T1000 (cell line): ENCODE data around the gene PHF24.
"Not testable (repeated sequence)": the region's sequence is repeated elsewhere in the genome, so short reads cannot be mapped to it uniquely, and the experiment has no call there.

Source experiments
- DNase-seq: peaks from one replicate; lab custom pipeline; 2025; ENCODE audit warnings: mixed read lengths; lab: John Stamatoyannopoulos, UW

PHF24 gene

DNA sequence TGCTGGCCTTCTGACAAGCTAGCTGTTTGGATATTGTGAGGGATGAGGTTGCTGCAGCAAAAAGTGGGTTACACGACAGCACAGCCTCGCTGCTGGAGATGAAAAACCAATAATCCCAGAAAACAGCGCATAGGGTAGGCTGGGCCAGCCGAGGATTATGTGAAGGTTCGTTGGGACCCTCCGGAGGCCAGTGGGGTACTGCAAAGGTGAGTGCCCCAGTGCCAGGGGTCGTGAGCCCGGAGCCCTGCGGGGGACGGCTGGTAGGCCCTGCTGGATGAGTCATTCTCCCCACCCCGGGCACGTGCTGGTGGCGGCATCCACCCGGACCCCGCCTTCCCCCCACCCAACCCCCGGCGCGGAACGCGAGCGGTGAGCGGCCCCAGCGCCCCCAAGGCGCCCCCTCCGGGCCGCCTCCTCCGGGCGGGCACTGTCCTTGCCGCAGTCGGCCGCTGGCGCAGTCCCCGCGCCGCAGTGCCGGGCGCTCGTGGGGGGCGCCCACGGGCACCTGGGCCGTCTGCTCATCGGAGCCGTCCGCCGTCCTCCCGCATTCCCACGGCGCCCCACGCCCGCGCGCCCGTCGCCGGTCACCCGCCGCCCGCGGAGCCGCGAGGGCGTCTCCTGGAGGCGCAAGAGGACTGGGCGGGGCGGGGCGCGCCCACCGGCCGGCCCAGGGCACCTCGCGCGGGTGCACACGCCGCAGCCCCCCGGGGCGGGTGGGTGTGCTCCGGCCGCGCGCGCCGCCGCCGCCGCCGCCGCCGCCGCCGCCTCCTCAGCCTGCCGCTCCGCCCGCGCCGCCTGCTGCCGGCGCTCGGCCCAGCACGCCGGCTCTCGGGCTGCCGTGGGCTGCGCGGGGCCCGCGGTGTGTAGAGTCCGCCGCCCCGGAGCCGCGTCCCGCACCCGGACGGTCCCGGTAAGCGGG is at the start of gene PHF24:
TSS of gene PHF24 (plus strand) at position 794 of the 919 bp plus-strand sequence. CDS start 13,014 bp downstream, outside the sequence.
- no peak for DNase-seq

DNA sequence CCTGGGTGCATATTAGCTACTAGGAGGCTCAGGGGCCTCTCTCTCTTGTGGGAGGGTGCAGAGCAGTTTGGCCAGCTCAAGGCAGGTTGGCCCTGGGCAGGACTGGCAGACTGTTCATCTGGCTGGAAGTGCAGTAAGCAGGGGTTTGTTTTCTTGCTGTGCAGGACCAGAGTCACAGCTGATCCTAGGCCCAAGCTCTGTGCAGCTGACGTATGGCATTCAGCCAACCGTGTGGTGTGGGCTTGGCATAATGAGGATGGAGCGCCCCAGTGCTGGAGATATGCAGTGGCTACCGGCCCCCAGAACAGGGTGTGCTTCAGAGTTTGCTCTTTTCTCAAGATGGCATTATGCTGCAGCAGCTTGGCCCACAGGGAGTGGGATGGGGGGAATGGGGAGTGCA is 31.0 kb upstream of the PHF24 start:
- no peak for DNase-seq

- DNase-seq, result no peak
Observed at GRCh38 chr9:34928921-34929320, 29.2 kb upstream of the PHF24 start.

- no peak for DNase-seq
Observed at GRCh38 chr9:34929506-34930102, 28.5 kb upstream of the PHF24 start.

DNA sequence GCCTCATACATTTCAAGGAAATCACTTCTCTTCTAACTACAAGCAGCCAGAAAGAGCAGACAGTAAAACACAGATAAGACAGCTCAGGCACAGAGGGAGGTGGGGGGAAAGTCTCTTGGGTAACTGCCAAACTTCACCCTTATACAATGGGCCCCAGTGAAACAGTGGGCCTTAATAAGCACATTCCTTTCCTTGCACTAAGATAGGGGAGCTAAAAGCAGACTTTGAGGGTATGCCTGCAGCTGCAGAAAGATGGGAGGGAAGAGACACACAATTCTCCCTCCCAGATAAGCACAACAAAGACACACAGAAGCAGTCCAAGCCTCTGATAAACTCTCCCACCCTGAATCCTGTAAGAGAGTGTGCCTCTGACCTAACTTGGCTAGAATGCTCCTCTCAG is 18.1 kb upstream of the PHF24 start:
- not testable (repeated sequence) for DNase-seq

DNA sequence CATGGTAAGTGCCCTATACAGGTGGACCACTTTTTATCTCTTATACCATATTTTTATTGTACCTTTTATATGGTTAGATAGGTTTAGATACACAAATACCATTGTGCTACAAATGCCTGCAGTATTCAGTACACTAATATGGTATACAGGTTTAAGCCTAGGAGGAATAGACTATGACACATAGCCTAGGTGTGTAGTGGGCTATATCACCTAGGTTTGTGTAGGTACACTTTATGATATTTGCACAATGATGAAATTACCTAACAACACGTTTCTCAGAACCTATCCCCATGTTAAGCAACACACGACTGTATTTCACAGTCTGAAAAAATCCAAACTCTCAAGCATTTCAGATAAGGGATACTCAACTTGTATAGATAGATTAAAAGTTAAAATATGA is 9.6 kb upstream of the PHF24 start:
- no peak for DNase-seq

GRCh38 chr9:34954225-34954624 is 3.9 kb upstream of the PHF24 start:
- DNase-seq, result no peak

DNA sequence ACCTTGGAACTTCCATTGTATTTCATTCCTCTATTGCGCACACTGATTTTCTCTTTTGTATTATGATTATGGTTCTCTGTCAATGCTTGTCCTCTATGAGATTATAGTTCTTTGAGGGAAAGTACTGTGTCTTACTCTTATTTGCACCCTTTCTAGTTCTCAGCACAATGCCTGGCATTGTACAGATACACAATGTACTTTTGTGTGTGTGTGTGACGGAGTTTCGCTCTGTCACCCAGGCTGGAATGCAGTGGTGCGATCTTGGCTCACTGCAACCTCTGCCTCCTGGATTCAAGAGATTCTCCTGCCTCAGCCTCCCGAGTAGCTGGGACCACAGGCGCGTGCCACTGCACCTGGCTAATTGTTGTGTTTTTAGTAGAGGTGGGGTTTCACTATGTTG is 2.0 kb upstream of the PHF24 start:
- not testable (repeated sequence) for DNase-seq

DNA sequence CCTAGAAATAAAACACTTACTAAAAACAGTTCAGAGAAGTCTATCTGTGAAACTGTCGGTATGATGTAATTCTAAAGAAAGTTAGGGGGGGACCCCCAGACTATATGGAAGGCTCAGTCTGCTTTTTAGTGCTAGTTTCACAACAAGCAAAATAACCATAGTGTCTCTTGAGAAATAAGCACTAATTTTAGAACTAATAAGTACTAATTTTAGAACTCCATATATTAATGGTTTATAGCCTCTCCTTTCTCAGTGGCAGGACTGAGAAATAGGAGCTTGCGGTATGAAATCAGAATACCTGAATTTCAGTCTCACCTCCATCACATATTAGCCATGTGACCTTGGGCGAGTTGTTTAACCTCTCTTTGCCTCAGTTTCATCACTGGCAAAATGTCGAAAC is 1.4 kb upstream of the PHF24 start:
- DNase-seq, result no peak

DNA sequence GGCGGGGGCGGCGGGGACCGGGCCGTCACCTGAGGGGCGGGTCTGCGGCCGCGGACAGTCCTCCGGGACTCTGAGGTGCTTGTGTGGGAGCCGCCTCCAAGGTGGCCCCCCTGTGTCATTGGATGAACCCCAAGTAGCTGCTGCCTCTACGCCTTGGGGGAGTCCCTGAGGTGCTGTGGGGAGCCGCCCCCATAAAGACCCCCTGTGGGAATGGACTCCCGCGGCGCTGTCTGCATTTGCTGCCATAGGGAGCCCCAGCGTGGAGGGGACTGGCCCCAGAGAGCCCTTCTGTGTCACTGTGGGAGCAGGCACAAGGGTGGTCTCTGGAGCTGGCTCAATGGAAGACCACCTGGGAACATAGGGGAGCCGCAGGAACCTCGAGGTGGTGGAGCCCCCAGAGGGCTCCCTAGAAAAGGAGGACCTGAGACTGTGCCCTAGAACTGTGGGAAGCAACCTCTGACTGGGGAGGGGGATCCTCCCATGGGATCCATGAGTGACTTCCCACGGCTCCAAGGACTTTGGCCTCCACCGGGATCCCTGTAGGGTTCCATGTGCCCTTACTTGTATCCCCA is 412 bp downstream of the PHF24 start:
- no peak for DNase-seq

- DNase-seq, result no peak
Observed at GRCh38 chr9:34959461-34959860, 1.4 kb downstream of the PHF24 start.

GRCh38 chr9:34961574-34962490 is 3.7 kb downstream of the PHF24 start:
- no peak for DNase-seq

- no peak for DNase-seq
Observed at GRCh38 chr9:34962546-34962945, 4.5 kb downstream of the PHF24 start.

GRCh38 chr9:34963552-34963951 is 5.5 kb downstream of the PHF24 start:
- DNase-seq, result no peak

GRCh38 chr9:34964458-34964857 is 6.4 kb downstream of the PHF24 start:
- DNase-seq, result no peak

GRCh38 chr9:34971146-34971811 is 13.2 kb downstream of the PHF24 start:
- no peak for DNase-seq

GRCh38 chr9:34974664-34975063 is 16.6 kb downstream of the PHF24 start:
- no peak for DNase-seq

- DNase-seq, result no peak
Observed at GRCh38 chr9:34976441-34976840, 18.4 kb downstream of the PHF24 start.

GRCh38 chr9:34976992-34977391 is 18.9 kb downstream of the PHF24 start:
- DNase-seq, result no peak

DNA sequence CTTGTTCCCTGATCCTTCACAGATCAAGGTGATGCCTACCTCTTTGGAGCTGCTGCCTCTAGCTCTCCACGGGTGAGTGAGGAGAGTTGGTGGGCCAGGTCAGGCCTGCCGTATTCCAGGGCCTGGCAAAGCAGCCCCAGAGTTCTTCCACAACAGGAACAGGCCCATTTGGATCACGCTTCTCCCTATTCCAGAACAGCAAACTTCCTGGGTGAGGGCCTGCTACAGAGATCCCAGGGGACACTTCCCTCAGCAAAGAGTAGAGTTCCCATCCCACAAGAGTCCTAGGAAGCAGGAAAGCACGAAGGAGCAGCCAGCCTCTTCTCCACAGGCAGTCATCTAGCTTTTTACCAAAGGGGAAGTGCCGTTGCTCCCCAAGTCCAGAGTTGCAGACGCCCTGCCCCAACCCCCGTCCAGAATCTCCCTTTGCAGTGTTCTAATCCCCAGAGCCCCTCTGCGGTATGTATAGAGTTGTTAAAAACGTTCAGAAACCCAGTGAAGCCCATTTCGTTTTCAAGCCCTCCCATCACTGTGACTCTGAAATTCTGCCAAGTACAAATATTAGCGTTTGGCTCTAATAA is 22.2 kb downstream of the PHF24 start:
- no peak for DNase-seq

DNA sequence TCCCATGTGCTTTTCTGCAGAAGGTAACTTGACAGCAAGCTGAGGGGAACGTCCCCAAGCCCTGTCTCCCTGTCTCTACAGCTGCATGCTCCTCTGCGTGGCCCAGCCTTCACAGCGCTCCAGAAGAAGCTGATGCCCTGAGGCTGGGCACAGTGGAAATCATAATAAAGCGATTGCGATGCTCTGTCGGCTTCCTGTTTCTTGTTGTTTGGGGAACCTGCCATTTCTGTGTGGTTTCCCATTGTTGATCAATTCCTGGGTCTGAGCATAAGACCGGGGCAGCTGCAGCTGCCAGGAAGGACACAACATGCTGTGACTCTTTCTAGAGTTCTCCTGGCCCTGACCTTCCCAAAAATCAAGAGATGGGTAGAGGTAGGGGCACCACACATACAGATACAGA is 24.3 kb downstream of the PHF24 start:
- no peak for DNase-seq
